Measurements from ENCODE around the gene BICD2. TPM values are rescaled to one million over a fixed set of nuclear protein-coding genes. Genes with fewer than 3 reads are reported as not detected.

BICD2 gene
- total RNA-seq, 1 donor from 2014 or later, result 8.0 TPM

- ATAC-seq, result no peak
- no peak for DNase-seq (ENCODE audit: low spot score)
These were observed 47.2 kb downstream of the BICD2 start for GRCh38 chr9:92717201-92718085.

- peak; percentile 78 for ATAC-seq
- DNase-seq (ENCODE audit: low spot score), result peak; percentile 64
These were observed 48.1 kb downstream of the BICD2 start for GRCh38 chr9:92716557-92716956.

- no peak for ATAC-seq
- DNase-seq (ENCODE audit: low spot score), result no peak
These were observed 49.0 kb downstream of the BICD2 start for GRCh38 chr9:92715488-92716231.

GRCh38 chr9:92714787-92715487, 49.7 kb downstream of the BICD2 start:
- DNase-seq (ENCODE audit: low spot score), result peak; percentile 44
- no peak for ATAC-seq

GRCh38 chr9:92714016-92714415, 50.6 kb downstream of the BICD2 start:
- ATAC-seq, result no peak

GRCh38 chr9:92713528-92713927, 51.1 kb downstream of the BICD2 start:
- ATAC-seq (no peak), DNase-seq (ENCODE audit: low spot score) (no peak)

More at GRCh38 chr9:92714016-92714415, 50.6 kb downstream of the BICD2 start:
- no peak for DNase-seq (ENCODE audit: low spot score)

- no peak for DNase-seq (ENCODE audit: low spot score)
- no peak for ATAC-seq
These were observed 51.9 kb downstream of the BICD2 start for GRCh38 chr9:92712767-92713166.

GRCh38 chr9:92711844-92712243, 52.8 kb downstream of the BICD2 start:
- ATAC-seq (no peak), DNase-seq (ENCODE audit: low spot score) (no peak)

- DNase-seq (ENCODE audit: low spot score), result no peak
- no peak for ATAC-seq
These were observed 53.5 kb downstream of the BICD2 start for GRCh38 chr9:92711146-92711545.

- no peak for DNase-seq (ENCODE audit: low spot score)
- no peak for ATAC-seq
These were observed 54.3 kb downstream of the BICD2 start for GRCh38 chr9:92710368-92710767.

- ATAC-seq (no peak), DNase-seq (ENCODE audit: low spot score) (no peak)
These were observed 54.7 kb downstream of the BICD2 start for GRCh38 chr9:92709954-92710353.

GRCh38 chr9:92709240-92709639, 55.4 kb downstream of the BICD2 start:
- DNase-seq (ENCODE audit: low spot score), result no peak
- ATAC-seq, result no peak

- DNase-seq (ENCODE audit: low spot score) (no peak), ATAC-seq (no peak)
These were observed 57.1 kb downstream of the BICD2 start for GRCh38 chr9:92707530-92707929.

- ATAC-seq, result peak; percentile 97
- no peak for DNase-seq (ENCODE audit: low spot score)
These were observed 58.3 kb downstream of the BICD2 start for GRCh38 chr9:92706218-92706940.

GRCh38 chr9:92704528-92704927, 60.1 kb downstream of the BICD2 start:
- DNase-seq (ENCODE audit: low spot score), result no peak
- no peak for ATAC-seq

- ATAC-seq, result no peak
- no peak for DNase-seq (ENCODE audit: low spot score)
These were observed 68.0 kb downstream of the BICD2 start for GRCh38 chr9:92696619-92697018.

GRCh38 chr9:92686954-92687353, 77.7 kb downstream of the BICD2 start:
- DNase-seq (ENCODE audit: low spot score), result no peak

GRCh38 chr9:92685022-92685421, 79.6 kb downstream of the BICD2 start:
- no peak for DNase-seq (ENCODE audit: low spot score)
- no peak for ATAC-seq

More at GRCh38 chr9:92686954-92687353, 77.7 kb downstream of the BICD2 start:
- ATAC-seq, result no peak

GRCh38 chr9:92682269-92682668, 82.4 kb downstream of the BICD2 start:
- no peak for DNase-seq (ENCODE audit: low spot score)
- ATAC-seq, result no peak

All from left lobe of liver (tissue), 2 donors.